Colonic mucosa (tissue), 4 donors: ENCODE data around the gene RUSF1. TPM values are rescaled to one million over a fixed set of nuclear protein-coding genes. Genes with fewer than 3 reads are reported as not detected.

Experiments
- DNase-seq: peaks from one replicate; pipeline ENCODE4 v3.0.0-alpha.2; 2020
- H3K27ac ChIP-seq: fragments of 200-600 bp; one replicate; pipeline ENCODE4 v1.8.0; 2021
- H3K27me3 ChIP-seq: fragments of 200-600 bp; one replicate; pipeline ENCODE4 v1.8.0; 2021
- H3K36me3 ChIP-seq: fragments of 200-600 bp; one replicate; pipeline ENCODE4 v1.8.0; 2021
- H3K4me1 ChIP-seq: fragments of 200-600 bp; one replicate; pipeline ENCODE4 v1.8.0; 2021; ENCODE audit warnings: mild to moderate bottlenecking
- H3K4me3 ChIP-seq: fragments of 200-600 bp; one replicate; pipeline ENCODE4 v1.8.0; 2021
- H3K9ac ChIP-seq, 2 donors: one replicate each; pipeline ENCODE4 v1.7.0; 2013; ENCODE audit warnings: control low read depth in 2 of 2, low read depth in 2 of 2, low read length in 2 of 2
- H3K9me3 ChIP-seq: fragments of 200-600 bp; one replicate; pipeline ENCODE4 v1.8.0; 2021
- CTCF ChIP-seq: fragments of 200-600 bp; IDR thresholded peaks from one replicate; pipeline ENCODE4 v1.8.0; 2022; ENCODE audit warnings: antibody characterized with exemption, mild to moderate bottlenecking
- intact Hi-C: fragments of 100-400 bp; cut with DNase I; formaldehyde crosslinking; loops from one replicate; pipeline ENCODE4 v1.14.1; 2022
- total RNA-seq, 2 donors: library from RNA; stranded (reverse); fragmentation: NEBNext Ultra II Directional in 1 of 2; extraction: Animal tissue kit (Norgen Biotek cat#: 25700) in 1 of 2; gene quantifications; one replicate each; pipeline ENCODE4 v1.2.1, GENCODE V29; 2021
- donor health status: healthy.
- donor health status: DM: no; HTN: no; CAD: no.
- donor health status: DM: no; HTN: no; CAD: no.

The RUSF1 gene
- total RNA-seq, 2 donors from 2014 or later: 53.3 to 78.1 TPM

GRCh38 chr16:31455601-31456314 is 52.4 kb downstream of the RUSF1 start:
- H3K9ac ChIP-seq: peak overlapping the region in 1 of 2 donors; percentile 45
- no peaks in the 10 kb centered on the region for H3K9me3 ChIP-seq
- H3K27me3 ChIP-seq: no peaks in the 10 kb centered on the region
- peaks cover 27% of the 10 kb centered on the region for H3K4me1 ChIP-seq
- DNase-seq: no peak
- no peak overlapping the region for H3K4me3 ChIP-seq
- TF ChIP-seq CTCF: no peak
- intact Hi-C loops: loop anchor here (10.0 kb wide), 2 partner anchors 271 to 409 kb away; partner anchors contain the start of gene FUS
- no peak overlapping the region for H3K27ac ChIP-seq
- no peaks in the 10 kb centered on the region for H3K36me3 ChIP-seq

- no peak overlapping the region for H3K4me3 ChIP-seq
- DNase-seq: no peak
Observed at GRCh38 chr16:31453255-31454204, 54.7 kb downstream of the RUSF1 start.

GRCh38 chr16:31452631-31453106 is 55.5 kb downstream of the RUSF1 start:
- peaks cover 19% of the 10 kb centered on the region for H3K4me1 ChIP-seq
- H3K4me3 ChIP-seq: no peak overlapping the region
- no peak for TF ChIP-seq CTCF
- H3K27ac ChIP-seq: peak overlapping the region; percentile 8
- DNase-seq: no peak
- H3K9ac ChIP-seq: no peak overlapping the region
- no peaks in the 10 kb centered on the region for H3K36me3 ChIP-seq
- H3K9me3 ChIP-seq: no peaks in the 10 kb centered on the region
- no peaks in the 10 kb centered on the region for H3K27me3 ChIP-seq
- intact Hi-C loops: loop anchor here (10.0 kb wide), 2 partner anchors 268 to 412 kb away; partner anchors contain the start of gene FUS

More at GRCh38 chr16:31453255-31454204, 54.7 kb downstream of the RUSF1 start:
- Histone ChIP-seq H3K9ac (peak overlapping the region in 1 of 2 donors; percentile 26), H3K27ac (peak overlapping the region; percentile 27), H3K4me1 (peaks cover 22% of the 10 kb centered on the region), H3K36me3 (no peaks in the 10 kb centered on the region), H3K9me3 (no peaks in the 10 kb centered on the region), H3K27me3 (no peaks in the 10 kb centered on the region)
- no peak for TF ChIP-seq CTCF
- intact Hi-C loops: loop anchor here (10.0 kb wide), 2 partner anchors 269 to 411 kb away; partner anchors contain the start of gene FUS

DNA sequence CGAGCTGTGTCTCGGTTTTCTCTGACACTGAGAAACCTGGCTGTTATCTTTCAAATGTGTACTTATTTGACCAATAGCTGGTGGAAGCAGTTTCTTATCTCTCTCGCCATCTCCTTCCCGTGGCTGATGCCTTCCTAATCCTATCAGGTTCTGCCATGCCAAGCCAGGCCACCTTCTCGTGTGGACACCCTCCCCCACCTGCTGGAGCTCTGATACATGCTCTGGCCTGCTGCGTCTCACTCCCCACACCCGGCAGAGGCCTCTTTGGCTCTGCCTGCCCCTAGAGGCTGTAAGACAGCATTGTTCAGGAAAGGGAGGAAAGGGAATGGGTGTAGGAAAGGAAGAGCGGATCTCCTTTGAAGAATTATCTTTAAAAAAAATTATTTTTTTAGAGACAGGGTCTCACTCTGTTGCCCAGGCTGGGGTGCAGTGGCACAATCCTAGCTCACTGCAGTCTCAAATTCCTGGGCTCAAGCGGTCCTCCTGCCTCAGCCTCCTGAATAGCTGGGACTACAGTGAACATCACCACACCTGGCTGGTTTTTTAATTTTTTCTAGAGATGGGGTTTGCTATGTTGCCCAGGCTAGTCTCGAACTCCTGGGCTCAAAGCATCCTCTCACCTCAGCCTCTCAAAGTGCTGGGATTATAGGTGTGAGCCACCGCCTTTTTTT is 56.4 kb downstream of the RUSF1 start:
- peaks cover 10% of the 10 kb centered on the region for H3K4me1 ChIP-seq

More for the DNA sequence above, 56.4 kb downstream of the RUSF1 start:
- intact Hi-C loops: loop anchor here (10.0 kb wide), 2 partner anchors 267 to 413 kb away; partner anchors contain the start of gene FUS
- Histone ChIP-seq H3K9ac (no peak overlapping the region), H3K9me3 (no peaks in the 10 kb centered on the region), H3K27me3 (no peaks in the 10 kb centered on the region), H3K36me3 (no peaks in the 10 kb centered on the region), H3K4me3 (no peak overlapping the region), H3K27ac (peak overlapping the region; percentile 8)
- TF ChIP-seq CTCF: peak; percentile 38
- DNase-seq: no peak
